GM12874 (cell line): ENCODE data around the gene FILIP1.

Source experiments
- TF ChIP-seq, protein P1 (sequence below): IDR thresholded peaks from 2 replicates; pipeline ENCODE4 v1.5.1; 2011; ENCODE audit warnings: low read depth, mild to moderate bottlenecking, control low read depth, low read length, moderate library complexity; ENCODE audit not compliant: insufficient read depth

FILIP1 gene

DNA sequence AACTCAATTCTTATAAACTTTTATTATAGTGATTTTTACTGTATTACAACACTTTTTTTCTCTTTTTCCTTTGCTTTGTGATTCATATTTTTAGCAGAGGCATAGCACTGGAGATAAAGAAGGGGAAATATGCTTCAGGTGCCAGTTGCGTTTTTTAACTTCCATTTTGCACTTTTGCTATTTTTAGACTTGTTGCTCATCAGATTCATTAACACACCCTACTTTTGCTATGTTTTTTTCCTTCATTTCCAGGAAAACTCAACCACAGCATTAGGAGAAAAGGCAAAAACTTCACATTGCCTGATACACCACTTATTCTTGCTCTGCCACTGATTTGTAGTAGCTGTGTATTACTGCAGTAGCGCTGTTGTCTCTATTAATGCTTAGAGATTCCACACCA, 201.0 kb downstream of the FILIP1 start:
- TF ChIP-seq, protein P1, sequence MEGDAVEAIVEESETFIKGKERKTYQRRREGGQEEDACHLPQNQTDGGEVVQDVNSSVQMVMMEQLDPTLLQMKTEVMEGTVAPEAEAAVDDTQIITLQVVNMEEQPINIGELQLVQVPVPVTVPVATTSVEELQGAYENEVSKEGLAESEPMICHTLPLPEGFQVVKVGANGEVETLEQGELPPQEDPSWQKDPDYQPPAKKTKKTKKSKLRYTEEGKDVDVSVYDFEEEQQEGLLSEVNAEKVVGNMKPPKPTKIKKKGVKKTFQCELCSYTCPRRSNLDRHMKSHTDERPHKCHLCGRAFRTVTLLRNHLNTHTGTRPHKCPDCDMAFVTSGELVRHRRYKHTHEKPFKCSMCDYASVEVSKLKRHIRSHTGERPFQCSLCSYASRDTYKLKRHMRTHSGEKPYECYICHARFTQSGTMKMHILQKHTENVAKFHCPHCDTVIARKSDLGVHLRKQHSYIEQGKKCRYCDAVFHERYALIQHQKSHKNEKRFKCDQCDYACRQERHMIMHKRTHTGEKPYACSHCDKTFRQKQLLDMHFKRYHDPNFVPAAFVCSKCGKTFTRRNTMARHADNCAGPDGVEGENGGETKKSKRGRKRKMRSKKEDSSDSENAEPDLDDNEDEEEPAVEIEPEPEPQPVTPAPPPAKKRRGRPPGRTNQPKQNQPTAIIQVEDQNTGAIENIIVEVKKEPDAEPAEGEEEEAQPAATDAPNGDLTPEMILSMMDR: no peak

DNA sequence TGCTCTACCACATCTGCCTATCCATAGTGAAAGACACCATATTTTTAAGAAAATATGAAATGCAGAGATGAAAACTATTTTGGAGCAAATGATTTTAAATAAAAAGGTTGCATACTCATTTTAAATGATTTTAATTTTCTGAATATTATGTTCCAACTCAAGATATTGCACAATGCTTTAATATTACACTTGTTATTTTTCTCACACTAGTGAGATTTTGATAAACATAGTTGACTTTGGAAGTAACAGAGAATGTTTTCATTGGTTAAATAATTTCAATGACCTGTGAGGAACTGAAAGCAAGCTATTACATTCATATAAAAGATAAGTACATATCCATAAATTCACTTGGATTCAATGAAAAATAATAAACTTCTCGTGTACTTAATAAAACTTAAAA, 201.9 kb downstream of the FILIP1 start:
- TF ChIP-seq, protein P1: no peak

DNA sequence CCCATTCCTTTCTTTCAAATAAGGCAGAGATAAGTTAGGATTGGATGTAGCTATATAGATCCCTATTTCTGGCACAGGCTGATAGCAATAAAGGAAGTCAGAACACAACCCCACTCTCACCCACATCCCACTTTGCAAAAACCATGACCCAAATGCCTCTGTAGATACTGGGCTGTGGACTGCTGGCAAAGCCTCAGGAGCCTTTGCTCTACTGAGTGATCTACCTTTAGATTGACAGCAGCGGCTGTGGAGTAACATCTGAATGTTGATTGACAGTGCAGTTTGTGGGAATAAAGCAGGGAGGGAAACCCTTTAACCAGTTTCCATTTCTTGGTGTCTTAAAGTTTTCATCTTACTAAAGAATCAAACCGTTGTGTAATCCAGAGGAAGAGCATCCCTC, 202.3 kb downstream of the FILIP1 start:
- TF ChIP-seq, protein P1: no peak

DNA sequence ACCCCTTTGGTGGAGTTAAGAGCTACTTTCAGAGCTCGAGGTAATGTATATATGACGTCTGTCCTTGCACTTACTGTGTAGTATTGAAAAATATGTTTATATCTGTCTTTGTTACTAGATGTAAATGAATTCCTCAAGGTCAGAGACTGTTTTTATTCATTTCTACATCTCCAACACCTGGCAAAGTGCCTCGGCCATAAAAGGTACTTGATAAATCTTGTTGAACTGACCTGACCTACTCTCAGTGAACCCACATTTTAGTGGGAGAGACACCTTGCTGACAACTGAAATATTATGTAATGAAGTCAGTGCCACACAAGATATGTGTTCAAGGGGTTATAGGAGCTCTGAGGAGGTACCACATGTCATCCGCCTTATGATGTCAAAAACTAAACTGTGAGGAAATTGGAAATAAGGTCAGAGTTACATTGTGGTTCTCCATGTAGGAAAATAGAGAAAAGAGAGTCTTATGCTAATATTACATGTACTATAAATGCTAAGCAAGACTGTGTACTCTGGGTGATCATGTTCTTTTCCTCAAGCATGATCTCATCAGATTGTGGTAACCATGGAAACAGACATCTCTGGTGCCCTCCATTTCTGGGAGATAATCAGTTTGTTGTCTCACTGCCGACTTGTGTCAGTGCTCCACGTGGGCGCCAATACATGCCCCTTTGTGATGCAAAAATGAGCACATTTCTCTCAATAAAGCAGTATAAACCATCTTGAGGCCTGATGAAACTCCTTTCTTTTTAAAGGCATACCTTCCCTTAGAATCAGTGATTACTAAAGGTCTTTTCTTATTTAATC, 203.3 kb downstream of the FILIP1 start:
- TF ChIP-seq, protein P1: no peak

DNA sequence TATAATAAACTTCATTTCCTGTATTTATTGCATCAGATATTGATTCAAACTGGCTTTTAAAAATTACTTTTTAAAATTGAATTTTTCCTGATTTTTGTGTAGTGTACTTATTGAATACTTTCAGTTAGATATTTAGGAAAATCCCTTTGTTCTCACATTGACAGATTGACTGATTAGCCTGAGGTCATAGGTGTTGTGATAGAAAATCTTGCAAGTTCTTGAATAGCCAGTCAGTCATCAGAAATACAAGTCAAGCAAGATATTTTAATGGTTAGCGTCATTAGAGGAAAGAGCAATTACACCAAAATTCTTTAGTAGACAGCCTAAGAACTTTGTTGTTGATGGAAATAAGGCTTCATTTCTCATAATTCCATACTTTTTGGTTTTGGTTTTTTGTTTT, 205.6 kb downstream of the FILIP1 start:
- TF ChIP-seq, protein P1: no peak

DNA sequence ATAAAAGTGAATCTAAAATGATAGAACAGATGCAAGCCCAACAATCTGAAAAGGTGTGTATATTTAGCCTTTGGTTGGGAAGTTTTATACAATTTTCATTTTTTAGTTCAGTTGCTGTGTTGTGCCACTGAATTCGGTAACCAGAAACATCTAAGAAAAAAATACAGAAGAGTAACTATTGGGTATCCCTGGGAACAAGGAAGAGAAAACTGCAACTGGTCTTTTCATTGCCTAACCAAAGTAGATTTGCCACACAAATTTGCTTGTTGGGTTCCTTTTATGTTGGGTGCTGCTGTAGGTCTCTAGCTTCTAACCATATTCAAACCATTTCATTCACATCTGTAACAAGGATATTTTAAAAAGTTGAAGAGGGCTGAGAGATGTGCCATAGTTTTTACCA, 206.2 kb downstream of the FILIP1 start:
- TF ChIP-seq, protein P1: no peak

DNA sequence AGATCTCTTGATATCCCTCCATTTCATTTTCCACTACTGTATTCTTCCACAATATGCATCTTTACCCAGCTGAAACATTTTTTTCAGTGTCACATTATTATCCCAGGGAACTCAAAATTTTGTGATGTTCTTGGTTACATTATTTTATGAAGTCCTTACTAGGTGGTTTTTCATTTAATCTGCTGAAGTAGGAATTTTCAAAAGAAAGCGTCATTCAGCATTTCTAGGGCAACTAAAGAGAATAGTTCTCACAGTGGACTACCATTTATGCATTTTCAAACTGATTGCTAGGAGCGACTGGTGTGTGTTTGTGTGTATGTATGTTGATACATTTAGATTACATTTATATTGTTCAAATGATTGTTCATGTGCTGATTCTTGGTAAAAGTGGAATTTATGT, 206.6 kb downstream of the FILIP1 start:
- TF ChIP-seq, protein P1: no peak

DNA sequence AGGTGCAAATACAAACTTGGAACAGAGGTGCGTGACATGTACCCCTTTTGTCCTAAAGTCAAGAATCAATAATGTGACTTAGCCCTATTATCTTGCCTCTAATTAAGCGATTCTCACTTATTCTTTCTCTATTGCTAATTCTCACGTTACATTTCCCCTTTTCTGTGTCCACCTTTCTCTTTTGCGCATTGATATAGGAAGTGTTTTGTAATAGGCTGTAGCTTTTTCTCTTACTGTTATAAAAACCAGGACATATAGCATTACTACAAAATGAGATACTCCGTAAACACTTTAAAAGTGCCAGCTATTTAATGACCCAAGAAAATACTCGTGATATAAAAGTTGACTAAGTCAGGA, 208.3 kb downstream of the FILIP1 start:
- TF ChIP-seq, protein P1: no peak
